Activated CD4-positive, alpha-beta T cell treated with anti-CD3 and anti-CD28 coated beads, Interleukin-2, amount 50 U/mL, for 48 hours (primary cell): ENCODE data around the gene FXN.
"Not testable (repeated sequence)": the region's sequence is repeated elsewhere in the genome, so short reads cannot be mapped to it uniquely, and the experiment has no call there.

Experiments
- DNase-seq, 2 experiments: peaks; one replicate each; pipeline ENCODE4 v3.0.0-alpha.2; 2020

FXN gene

GRCh38 chr9:69035438-69036308, at the start of gene FXN:
Gene FXN, plus strand, starts transcription at chr9:69035752. Its CDS starts 31 bp downstream, at chr9:69035783.
- peak; percentile 85 to 87 for DNase-seq

GRCh38 chr9:68986949-68987348, 48.6 kb upstream of the FXN start:
- DNase-seq: not testable (repeated sequence)

- no peak for DNase-seq
Measured at GRCh38 chr9:68991457-68991856, 44.1 kb upstream of the FXN start.

GRCh38 chr9:68995776-68996175, 39.8 kb upstream of the FXN start:
- DNase-seq: no peak

- DNase-seq: no peak
Measured at GRCh38 chr9:68996462-68996861, 39.1 kb upstream of the FXN start.

- DNase-seq: no peak
Measured at GRCh38 chr9:68997666-68998065, 37.9 kb upstream of the FXN start.

GRCh38 chr9:68998385-68998784, 37.2 kb upstream of the FXN start:
- DNase-seq: no peak

- no peak for DNase-seq
Measured at GRCh38 chr9:68998812-68999211, 36.7 kb upstream of the FXN start.

GRCh38 chr9:68999393-69000105, 36.0 kb upstream of the FXN start:
- peak; percentile 54 to 73 for DNase-seq

GRCh38 chr9:69001921-69002320, 33.6 kb upstream of the FXN start:
- DNase-seq: no peak

GRCh38 chr9:69003051-69003450, 32.5 kb upstream of the FXN start:
- no peak for DNase-seq

- no peak for DNase-seq
Measured at GRCh38 chr9:69004836-69005235, 30.7 kb upstream of the FXN start.

- DNase-seq: no peak
Measured at GRCh38 chr9:69009708-69010107, 25.8 kb upstream of the FXN start.

- no peak for DNase-seq
Measured at GRCh38 chr9:69012696-69013381, 22.7 kb upstream of the FXN start.

GRCh38 chr9:69013382-69013727, 22.2 kb upstream of the FXN start:
- DNase-seq: no peak

- DNase-seq: no peak
Measured at GRCh38 chr9:69014013-69014412, 21.5 kb upstream of the FXN start, which contains the start of gene PRKACG. Gene PRKACG, minus strand, starts transcription at chr9:69014113. Its CDS starts 21 bp downstream, at chr9:69014092.

- DNase-seq: no peak
Measured at GRCh38 chr9:69016191-69017096, 19.1 kb upstream of the FXN start.

GRCh38 chr9:69018737-69019136, 16.8 kb upstream of the FXN start:
- DNase-seq: no peak

GRCh38 chr9:69019808-69020207, 15.7 kb upstream of the FXN start:
- DNase-seq: no peak

- DNase-seq: no peak
Measured at GRCh38 chr9:69020301-69021145, 15.0 kb upstream of the FXN start.

- DNase-seq: no peak
Measured at GRCh38 chr9:69023650-69024049, 11.9 kb upstream of the FXN start.
